HG03045 (cell line): ENCODE data around the gene DMD.
"Not testable (repeated sequence)": the region's sequence is repeated elsewhere in the genome, so short reads cannot be mapped to it uniquely, and the experiment has no call there.

ENCODE experiments used
- ATAC-seq: cut with Tn5 transposase; IDR thresholded peaks from one replicate; pipeline ENCODE4 v1.9.1; 2021; ENCODE audit warnings: mild to moderate bottlenecking, moderate library complexity; ENCODE audit not compliant: unreplicated experiment

The DMD gene

DNA sequence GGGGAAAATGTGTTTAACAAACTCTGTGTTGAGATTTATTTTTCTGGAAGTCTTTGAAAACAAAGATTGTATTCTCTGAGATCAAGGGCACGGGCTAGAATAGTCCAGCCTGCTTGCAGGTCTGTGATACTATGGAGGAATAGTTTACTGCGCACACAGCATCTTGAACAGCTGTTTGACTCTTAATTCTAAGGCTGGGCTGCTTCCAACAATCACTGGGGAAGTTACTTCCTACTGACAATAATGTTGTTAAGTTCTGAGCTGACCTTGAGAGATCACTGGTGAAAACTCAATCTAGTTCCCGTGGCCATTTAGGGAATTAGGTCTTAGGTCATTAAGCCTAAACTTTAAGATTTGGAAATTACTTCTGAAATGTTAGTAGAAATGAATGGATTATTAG is 1723.4 kb downstream of the DMD start:
- no peak for ATAC-seq

DNA sequence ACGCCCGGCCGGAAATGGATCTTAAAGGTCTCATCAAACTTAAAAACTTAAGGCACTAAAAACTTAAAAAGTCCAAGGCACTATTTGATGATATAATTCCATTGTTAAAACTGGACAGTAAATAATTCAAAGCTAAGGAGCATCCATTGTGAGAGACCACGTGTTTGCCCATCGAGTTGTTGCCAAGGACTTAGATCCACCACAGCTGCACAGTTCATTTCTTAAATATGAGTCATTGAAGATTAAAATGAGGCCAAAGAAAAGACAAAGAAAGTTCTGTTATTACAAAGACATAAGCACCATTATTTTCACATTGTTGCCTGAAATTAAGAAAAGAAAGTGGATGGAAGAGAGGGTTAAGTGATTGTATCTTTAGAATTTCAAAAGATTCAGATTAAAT is 1728.0 kb downstream of the DMD start:
- no peak for ATAC-seq

DNA sequence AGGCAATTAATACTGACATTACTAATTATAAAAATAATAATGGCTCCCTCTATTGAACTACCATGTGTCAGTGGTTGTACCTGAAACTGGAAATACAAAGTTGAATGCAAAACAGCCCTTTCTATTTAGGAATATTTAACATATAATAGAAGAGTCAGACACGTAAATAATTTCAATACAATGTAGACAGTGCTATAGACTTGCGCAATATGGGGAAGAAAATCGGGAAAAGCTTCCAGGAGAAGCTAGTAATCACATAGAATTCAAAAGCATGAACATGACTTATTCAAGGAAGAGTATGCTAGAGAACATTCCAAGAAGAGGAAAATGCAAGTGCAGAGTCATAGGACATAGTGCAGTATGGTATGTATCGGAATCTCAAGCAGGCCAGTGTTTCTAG is 1730.7 kb downstream of the DMD start:
- ATAC-seq, result no peak

DNA sequence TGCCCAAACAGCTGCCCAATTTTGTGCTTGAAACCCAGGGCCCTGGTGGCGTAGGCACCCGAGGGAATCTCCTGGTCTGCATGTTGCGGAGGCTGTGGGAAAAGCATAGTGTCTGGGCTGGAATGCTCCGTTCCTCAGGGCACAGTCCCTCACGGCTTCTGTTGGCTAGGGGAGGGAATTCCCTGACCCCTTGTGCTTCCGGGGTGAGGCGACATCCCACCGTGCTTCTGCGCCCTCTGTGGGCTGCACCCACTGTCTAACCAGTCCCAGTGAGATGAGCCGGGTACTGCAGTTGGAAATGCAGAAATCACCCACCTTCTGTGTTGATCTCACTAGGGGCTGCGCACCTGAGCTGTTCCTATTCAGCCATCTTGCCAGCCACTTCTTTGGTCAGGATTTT is 1740.1 kb downstream of the DMD start:
- ATAC-seq, result no peak

DNA sequence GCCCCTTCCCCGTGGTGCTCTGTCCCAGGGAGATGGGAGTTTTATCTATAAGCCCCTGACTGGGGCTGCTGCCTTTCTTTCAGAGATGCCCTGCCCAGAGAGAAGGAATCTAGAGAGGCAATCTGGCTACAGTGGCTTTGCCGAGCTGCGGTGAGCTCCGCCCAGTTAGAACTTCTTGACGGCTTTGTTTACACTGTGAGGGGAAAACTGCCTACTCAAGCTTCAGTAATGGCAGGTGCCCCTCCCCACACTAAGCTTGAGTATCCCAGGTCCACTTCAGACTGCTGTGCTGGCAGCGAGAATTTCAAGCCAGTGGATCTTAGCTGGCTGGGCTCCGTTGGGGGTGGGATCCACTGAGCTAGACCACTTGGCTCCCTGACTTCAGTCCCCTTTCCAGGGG is 1740.6 kb downstream of the DMD start:
- ATAC-seq, result not testable (repeated sequence)

DNA sequence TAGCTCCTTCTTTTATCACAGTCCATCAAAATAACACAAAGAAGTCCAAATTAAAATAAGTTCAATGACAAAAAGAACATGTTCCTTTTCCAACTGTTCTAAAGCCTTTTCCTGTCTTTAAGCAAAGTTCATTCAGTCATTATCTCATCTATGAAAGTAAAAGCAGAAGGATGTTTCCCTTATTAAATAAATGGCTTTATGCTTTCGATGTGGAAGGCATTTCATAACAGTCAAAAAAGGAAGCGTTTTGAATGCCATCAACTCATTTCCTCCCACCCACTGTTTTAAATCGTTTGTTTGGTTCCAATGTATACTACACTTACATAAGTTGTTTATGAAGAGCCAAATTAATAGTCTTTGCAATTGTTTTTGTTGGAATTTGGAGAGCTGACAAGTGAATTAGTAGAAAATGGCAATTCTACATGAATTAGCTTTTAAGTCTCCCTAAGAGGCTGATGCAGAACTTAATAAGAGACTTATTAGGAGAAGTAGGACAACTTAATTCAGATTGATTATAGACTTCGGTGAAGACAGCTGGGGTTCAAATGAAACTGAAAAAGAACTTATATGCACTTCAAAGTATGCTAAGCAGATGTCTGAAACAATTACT is 1746.9 kb downstream of the DMD start:
- ATAC-seq, result no peak

DNA sequence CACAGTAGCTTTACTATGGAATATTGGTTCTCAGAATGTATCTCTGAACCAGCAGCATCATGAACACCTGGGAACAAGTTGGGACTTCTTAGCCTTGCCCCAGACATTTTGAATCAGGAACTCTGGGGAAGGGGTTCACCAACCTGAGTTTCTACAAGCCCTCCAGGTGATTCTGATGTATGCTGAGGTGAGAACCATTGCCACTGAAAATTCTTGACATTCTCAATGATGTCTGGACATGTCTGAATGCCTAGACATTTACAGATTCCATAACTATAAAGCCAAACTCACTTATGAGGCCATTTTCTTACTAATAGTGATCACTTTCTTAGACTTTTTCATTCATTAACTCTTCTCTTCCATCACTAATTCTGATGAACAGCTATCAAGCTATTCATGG is 1750.1 kb downstream of the DMD start:
- no peak for ATAC-seq

DNA sequence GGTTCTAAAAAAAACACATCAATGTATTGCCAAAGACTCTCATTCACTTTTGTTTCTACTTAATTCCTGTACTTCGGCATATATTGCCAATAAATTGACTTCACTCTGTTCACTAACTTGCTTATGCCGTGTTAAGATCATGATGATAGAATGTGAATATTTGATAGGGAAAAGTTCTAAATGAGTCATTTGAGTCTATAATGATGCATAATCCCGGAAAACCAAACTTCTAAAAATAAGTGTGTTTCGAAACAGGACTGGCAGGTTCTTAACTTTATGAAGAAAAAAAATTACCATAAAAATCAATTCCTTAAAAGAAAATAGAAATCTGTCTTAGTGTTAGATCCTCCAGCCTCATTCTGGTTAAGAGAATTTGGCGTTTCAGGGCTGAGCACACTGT is 1752.0 kb downstream of the DMD start:
- ATAC-seq, result no peak

DNA sequence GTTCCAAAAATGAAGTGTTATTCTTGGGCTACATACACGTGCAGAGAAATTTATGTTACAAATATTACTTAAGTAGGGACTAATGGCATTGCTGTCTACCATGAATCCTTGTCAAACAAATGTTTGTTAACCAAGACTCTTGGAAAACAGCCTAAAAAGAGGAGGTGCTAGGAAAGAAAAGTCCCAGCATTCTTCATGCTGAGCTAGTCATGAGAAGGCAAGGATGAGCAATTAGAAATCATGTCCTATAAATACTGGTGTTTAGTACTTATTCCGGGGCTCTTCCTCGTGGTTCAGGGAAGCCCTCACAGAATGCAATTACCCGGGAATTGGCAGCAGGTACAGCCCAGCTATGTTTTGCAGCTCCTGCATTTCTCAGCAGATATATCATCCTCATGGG is 1761.4 kb downstream of the DMD start:
- no peak for ATAC-seq

DNA sequence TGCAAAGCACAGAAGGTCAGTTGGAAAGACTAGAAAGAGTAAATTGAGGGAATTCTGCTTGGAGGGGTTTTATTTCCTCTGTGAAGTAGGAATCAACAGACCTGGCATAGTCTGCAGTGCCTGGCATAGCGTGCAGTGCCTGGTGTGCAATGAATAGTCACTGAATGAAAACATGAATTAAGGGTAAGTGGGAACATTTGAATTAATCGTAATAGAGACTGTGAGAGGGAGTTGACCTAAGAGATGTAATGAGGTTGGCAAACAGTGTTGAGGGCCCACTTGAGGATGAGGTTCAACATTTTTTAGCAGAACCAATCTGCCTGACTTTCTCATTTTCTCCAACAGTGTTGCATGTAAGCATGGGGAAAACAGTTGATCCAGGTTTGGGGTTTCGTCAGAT is 1762.3 kb downstream of the DMD start:
- ATAC-seq, result no peak

DNA sequence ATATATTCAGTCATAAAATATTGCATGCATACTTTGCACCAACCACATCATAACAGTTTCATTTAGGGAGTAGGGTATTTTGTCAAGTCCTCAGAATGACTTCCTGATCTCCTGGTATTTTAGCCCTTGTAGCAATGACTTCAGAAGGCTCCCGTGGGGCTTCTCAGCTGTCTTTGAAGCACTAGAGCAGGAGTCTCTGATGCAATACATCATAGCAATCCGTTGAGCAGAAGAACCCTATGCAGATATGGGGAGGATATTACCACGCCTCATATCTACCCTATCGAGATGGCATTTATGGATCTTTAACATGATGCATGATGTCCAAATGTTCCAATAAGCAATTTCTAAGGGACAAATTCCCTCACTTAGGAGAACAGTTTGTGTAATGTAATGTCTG is 1765.8 kb downstream of the DMD start:
- ATAC-seq, result no peak

DNA sequence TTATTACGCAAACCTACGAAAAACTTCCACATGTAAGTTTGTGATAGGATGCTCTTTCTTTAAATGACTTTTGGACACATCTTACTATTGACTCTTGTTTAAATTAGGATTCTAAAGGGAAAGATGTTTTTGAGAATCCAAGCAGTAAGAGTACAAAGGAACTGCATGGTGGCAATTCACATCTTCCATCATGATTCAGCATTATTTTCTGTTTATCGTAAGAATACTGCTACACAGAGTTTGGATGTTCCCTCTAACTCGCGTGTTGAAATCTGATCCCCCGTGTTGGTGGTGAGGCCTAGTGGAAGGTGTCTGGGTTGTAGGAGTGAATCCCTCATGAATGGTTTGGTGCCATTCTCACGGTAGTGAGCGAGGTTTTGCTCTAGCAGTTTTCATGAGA is 1767.7 kb downstream of the DMD start:
- no peak for ATAC-seq

DNA sequence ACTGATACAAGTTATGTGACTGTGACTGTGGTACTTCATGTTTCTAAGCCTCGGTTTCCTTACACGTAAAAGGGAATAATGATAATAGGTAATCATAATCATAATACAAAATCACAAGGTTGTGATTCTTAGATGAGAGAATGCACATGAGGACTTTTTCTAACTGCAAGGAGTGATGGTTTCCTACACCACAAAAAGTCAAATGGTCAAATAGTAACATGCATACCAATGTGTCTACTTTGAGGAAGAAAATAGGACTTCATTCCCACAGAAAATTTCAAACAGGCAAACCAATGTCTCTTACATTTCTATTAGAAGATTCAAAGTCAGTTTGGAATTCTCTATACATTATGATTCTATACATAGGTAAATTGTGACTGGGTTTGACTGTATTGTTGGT is 1770.8 kb downstream of the DMD start:
- no peak for ATAC-seq

DNA sequence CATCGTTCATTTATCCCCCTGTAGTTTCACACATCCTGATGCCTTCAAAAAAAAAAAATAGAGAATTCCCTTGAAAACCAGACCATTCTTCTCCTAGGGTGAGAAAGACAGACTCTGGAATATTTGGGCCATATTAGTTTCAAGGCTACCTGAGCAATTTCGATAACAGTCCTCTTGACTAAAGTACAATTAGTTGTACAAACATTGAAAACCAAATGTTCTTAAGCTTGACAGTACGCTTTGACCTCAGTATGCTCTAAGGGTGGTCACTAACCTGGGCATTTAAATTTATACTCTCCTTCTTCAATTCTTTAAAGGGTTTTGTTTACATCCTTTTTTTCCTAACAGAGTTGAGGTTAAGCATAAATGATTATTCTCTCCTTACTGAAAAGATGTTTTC is 1774.9 kb downstream of the DMD start:
- no peak for ATAC-seq

DNA sequence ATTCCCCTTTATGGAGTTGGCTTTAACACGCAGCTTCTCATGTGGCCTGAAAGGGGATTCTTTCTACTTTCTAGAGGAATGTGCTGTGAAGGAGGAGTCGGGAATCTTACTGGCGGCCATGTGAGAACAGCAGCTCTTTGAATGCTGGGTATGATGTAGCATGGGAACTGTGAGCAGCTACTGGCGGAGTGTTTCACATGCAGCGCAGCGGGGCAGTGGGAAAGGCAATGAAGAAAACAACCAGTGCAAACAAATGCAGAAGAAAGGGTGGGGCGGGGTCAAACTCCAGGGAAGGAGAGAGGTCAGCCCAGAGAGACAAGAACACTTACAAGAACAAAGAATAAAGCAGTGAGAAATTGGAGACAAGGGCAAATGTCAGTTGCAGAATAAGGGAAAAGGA is 1775.8 kb downstream of the DMD start:
- no peak for ATAC-seq

DNA sequence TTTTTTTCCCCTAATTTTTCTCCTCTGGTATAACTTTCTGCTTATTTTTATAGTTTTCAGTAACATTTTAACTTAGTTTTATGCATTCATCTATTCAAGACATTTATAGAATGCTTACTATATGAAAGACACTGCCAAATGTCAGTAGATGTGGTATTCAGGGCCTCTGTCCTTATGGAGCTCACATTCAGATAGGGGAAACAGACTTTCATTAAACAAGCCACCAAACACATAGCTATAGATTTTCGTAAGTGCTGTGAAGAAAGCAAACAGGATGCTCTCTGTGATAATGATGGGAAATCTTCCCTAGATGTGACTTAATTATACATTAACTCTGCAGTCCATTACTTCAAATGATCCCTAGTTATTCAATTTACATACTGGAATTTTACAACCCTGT is 1777.5 kb downstream of the DMD start:
- ATAC-seq, result no peak

DNA sequence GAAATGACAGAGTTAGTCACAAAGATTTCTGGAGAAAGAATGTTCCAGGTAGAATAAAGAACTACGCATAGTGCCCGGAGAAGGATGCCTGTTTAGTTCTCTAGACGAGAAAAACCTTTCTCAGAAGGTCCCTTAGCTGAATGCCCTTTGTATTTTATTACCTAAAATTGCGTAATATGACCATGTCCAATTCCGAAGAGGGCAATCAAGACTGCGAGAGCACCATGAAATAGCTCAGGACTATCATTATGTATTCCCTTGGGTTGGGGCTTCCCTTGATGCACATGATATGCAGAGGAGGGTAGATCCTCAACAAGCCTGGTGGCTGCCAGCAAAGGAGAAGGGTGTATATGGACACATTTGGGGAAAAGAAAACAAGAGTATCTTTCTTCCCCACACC is 1781.4 kb downstream of the DMD start:
- ATAC-seq, result no peak

DNA sequence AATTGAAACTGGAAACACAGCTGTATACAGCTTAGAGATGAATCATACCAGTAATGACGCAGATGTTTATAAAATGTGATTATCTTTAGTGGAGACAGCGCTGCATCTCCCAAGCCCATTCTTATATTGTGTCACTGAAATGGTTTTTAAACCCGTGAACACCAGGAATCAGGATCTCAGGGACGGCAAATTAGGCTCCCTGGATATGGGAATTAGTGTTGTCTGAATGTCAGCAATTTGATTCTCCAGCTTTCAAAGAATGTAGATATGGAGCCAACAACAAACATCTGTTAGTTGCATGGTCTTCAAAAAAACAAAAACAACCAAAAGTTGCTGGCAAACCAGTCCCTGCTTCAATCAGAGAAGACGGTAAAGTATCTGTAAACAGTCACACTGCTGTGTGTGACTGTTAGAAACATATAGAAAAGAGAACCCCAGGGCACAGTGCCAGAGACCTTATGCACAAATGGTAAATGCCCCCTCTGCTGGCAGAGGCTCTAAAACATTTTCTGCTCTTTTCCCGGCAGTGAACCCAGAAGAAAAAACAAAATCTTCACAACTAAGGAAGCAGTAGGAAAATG is 1787.7 kb downstream of the DMD start:
- ATAC-seq, result no peak

DNA sequence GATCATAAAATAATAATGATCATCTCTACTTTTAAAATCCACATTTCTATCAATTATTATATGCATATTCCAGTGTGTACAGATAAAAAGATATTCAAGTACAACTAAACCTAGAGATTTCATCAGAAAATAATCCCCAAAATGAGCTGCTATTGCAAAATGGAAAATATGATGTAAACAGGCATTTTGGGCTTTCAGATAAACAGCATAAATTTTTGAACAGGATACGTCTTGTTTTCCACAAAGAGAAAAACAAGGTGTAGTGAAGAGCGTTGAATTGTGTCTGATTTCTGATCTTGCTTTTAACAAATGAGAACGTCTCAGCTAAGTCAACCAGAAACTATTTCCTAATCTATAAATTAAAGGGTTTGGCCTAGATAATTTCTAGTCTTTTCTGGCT is 1789.9 kb downstream of the DMD start:
- no peak for ATAC-seq

DNA sequence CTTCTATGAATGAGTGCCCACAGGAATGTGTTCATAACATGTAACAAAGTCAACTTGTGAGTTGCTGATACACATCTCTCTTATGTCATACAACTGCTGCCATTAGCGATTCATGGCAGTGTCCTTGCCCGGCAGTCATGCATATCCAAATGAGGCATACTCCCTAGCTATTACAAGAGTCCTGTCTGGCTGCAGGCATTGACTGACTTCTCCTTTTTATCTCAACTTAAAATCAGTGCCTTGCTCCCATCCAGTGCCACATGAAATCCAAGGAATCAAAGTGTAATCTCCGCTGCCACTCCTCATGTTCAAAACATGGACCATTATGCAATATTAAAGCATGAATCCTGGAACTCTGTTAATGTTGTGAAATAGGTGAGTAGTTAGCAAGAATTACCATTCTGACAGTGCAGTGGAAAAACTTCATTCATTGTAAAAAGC is 1790.6 kb downstream of the DMD start:
- ATAC-seq, result no peak

DNA sequence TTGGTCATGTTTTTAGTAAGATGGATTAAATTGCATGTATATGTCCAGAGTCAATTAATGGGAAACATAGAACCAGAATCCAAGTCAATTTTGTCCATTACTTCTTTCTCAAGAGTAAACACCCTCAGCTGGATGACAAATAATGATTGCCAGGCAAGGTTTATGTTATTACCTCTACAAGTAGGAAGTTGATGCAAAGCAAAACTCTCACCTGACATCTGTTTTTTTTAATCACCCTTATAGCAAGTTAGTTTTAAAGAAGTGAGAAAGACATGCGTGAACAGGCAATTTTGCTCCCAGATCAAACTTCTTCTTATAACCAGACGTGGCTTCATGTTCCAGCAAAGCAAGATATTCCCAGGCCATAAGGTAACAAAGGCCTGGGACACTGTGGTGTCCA is 1791.0 kb downstream of the DMD start:
- ATAC-seq, result no peak

DNA sequence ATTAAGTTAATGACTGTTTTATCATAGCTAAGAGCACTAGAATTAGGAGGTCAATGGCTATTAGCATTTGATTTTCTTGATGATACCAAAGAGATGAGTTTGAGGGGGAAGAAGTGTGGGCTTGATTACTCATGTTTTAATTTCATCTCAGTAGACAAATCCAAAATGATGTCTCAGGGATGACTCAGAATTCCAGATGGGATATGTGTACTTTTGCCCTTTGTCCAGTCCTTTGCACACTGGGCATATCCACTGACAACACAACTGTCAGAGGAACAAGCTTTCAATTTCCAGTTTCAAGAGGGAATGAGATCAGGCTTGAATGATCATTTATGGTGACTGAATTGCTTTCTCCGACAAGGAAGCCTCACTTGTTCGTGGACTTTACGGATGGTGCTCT is 1814.2 kb downstream of the DMD start:
- ATAC-seq, result no peak

DNA sequence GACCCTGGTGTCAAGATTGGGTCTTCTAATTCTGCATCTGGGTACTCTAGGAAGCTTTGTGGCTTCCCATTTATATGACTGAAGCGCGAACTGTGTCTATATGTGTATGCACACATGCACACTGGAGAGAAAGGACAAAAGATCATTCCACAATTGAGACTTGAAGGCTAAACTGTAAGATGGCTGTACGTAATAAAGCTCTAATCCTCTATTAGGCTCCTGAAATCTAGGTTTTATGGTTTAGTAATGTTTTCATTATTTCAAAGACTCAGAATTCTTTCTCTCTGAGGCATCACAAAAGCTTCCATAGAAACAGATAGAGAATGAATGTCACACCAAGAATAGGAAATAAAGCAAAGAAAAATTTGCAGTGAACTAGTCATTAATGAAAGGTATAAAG is 1818.8 kb downstream of the DMD start:
- no peak for ATAC-seq
